Astrocyte of the spinal cord (primary cell): ENCODE results near the gene APBB3.

Source experiments
- DNase-seq: peaks from one replicate; pipeline ENCODE4 v3.0.0; 2011; ENCODE audit warnings: low read depth, low spot score
- H3K4me3 ChIP-seq: 2 replicates; pipeline ENCODE4 v1.5.1; 2011; ENCODE audit warnings: low read depth, mild to moderate bottlenecking, low read length, moderate library complexity
- CTCF ChIP-seq: IDR thresholded peaks from 2 replicates; pipeline ENCODE4 v1.5.1; 2012; ENCODE audit warnings: low read depth, mild to moderate bottlenecking, low read length, inconsistent platforms
- in situ Hi-C: cut with HindIII; loops from 2 replicates; pipeline ENCODE4 v1.10.0; 2017; ENCODE audit warnings: low sequenced_read_pairs

Gene APBB3

GRCh38 chr5:140557136-140557805, 7.1 kb downstream of the APBB3 start, which contains the start of gene SRA1:
TSS of gene SRA1 (minus strand) at chr5:140557473. CDS start at chr5:140557452, 21 bp downstream.
- TF ChIP-seq CTCF: no peak
- peak within 1 kb of the TSS; percentile 90 for H3K4me3 ChIP-seq
- in situ Hi-C loops: no loop called here
- DNase-seq: peak; percentile 92

GRCh38 chr5:140556438-140556837, 8.0 kb downstream of the APBB3 start:
- peak overlapping the region; percentile 90 for H3K4me3 ChIP-seq
- DNase-seq: no peak
- no peak for TF ChIP-seq CTCF
- in situ Hi-C loops: no loop called here

DNA sequence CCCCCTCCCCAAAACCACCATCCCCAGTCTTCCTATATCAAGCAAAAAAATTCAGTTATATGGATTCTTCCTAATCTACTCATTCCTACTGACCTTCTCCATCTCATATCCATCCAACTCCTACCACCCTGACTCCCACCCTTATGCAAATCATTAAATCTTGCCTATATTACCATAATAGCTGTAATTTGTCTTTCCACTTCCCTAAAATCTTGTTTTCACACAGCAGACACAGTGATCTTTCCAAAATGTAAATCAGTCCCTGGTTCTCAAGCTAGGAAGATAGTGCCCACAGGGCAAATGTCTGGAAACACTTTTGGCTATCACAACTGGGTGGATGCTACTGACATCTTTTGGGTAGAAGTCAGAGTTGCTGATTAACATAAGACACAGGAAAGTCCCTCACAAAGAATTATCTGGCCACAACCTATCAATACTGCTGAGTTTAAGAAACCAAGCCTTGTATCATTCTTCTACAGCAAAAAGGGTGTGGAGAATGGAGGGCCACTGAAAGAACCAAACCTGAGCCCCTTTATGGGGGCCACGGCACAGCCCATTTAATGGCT, 8.6 kb downstream of the APBB3 start:
- in situ Hi-C loops: no loop called here
- no peak for DNase-seq
- peak overlapping the region; percentile 90 for H3K4me3 ChIP-seq
- no peak for TF ChIP-seq CTCF

DNA sequence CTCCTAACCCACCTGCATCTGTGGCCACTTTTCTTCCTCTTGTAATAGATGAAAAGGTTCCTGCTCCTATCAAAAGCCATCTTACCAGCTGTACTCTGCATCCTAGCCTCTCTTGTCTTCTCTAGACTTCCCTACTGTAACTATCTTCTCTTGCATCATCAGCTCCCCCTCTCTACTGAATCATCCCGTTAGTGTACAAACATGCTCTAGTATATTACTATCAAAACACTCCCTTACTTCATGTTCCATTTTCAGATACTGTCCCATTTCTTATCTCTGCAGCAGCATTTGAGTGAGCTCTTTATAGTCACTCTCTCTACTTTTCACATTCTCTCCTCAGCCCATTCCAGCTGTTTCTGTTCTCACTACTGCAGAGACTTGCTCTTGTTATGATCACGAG, 9.9 kb downstream of the APBB3 start:
- TF ChIP-seq CTCF: no peak
- H3K4me3 ChIP-seq: no peak overlapping the region
- in situ Hi-C loops: no loop called here
- no peak for DNase-seq

GRCh38 chr5:140553657-140554056, 10.7 kb downstream of the APBB3 start:
- in situ Hi-C loops: no loop called here
- no peak overlapping the region for H3K4me3 ChIP-seq
- DNase-seq: no peak
- TF ChIP-seq CTCF: no peak

- in situ Hi-C loops: no loop called here
Observed at GRCh38 chr5:140551872-140552271, 12.5 kb downstream of the APBB3 start.

More at GRCh38 chr5:140551872-140552271, 12.5 kb downstream of the APBB3 start:
- no peak overlapping the region for H3K4me3 ChIP-seq
- no peak for TF ChIP-seq CTCF
- no peak for DNase-seq
